Spleen (tissue), 11 donors: ENCODE results near the gene TMEM63B. TPM values are rescaled to one million over a fixed set of nuclear protein-coding genes. Genes with fewer than 3 reads are reported as not detected.
A peak's percentile ranks its signal among the peaks of the same experiment; 100 is the strongest.

Experiments used
- DNase-seq: peaks from one replicate; pipeline ENCODE4 v3.0.0-alpha.2; 2020
- H3K27ac ChIP-seq, 8 donors: fragments of 200-600 bp; sonication (generic) in 7 of 8; 1 replicate in 4 of 8; 2 replicates in 4 of 8; pipeline versions ENCODE4 v1.5.0 to v1.8.0; 2016 to 2021; ENCODE audit warnings: inconsistent platforms in 4 of 8, mild to moderate bottlenecking in 4 of 8, moderate library complexity in 1 of 8
- H3K27me3 ChIP-seq, 7 donors: fragments of 200-600 bp; sonication (generic) in 6 of 7; replicated peaks in 1 of 7; 1 replicate in 4 of 7; 2 replicates in 3 of 7; pipeline versions ENCODE4 v1.5.0 to v1.8.0; 2016 to 2021; ENCODE audit warnings: inconsistent platforms in 3 of 7, mild to moderate bottlenecking in 1 of 7
- H3K36me3 ChIP-seq, 6 donors: fragments of 200-600 bp; sonication (generic) in 5 of 6; 1 replicate in 4 of 6; 2 replicates in 2 of 6; pipeline versions ENCODE4 v1.5.0 to v1.8.0; 2016 to 2021; ENCODE audit warnings: inconsistent platforms in 2 of 6
- H3K4me1 ChIP-seq, 6 donors: fragments of 200-600 bp; sonication (generic) in 5 of 6; 1 replicate in 3 of 6; 2 replicates in 3 of 6; pipeline versions ENCODE4 v1.5.0 to v1.8.0; 2016 to 2021; ENCODE audit warnings: inconsistent platforms in 3 of 6
- H3K4me3 ChIP-seq, 8 donors: fragments of 200-600 bp; sonication (generic) in 7 of 8; 1 replicate in 4 of 8; 2 replicates in 4 of 8; pipeline versions ENCODE4 v1.5.0 to v1.8.0; 2016 to 2021; ENCODE audit warnings: inconsistent platforms in 4 of 8, mild to moderate bottlenecking in 4 of 8, moderate library complexity in 2 of 8
- H3K9me3 ChIP-seq, 8 donors: fragments of 200-600 bp; sonication (generic) in 7 of 8; 1 replicate in 4 of 8; 2 replicates in 4 of 8; pipeline versions ENCODE4 v1.5.0 to v1.8.0; 2016 to 2021; ENCODE audit warnings: inconsistent platforms in 4 of 8
- CTCF ChIP-seq, 11 experiments: fragments of 200-600 bp in 7 of 11; fragments of 450-650 bp in 4 of 11; sonication (generic) in 4 of 11; IDR thresholded peaks in 8 of 11; conservative IDR thresholded peaks in 3 of 11; 1 replicate in 7 of 11; 2 replicates in 4 of 11; pipeline versions ENCODE4 v1.4.0 to v1.8.0; 2016 to 2021; ENCODE audit warnings: antibody characterized with exemption in 11 of 11, inconsistent platforms in 4 of 11, mild to moderate bottlenecking in 1 of 11
- POLR2A ChIP-seq, 3 donors: fragments of 450-650 bp; IDR thresholded peaks; one replicate each; pipeline ENCODE4 v1.5.1; 2017; ENCODE audit warnings: antibody characterized with exemption in 3 of 3, mild to moderate bottlenecking in 1 of 3
- POLR2AphosphoS5 ChIP-seq, 3 donors: sonication (generic); formaldehyde crosslinking; IDR thresholded peaks; one replicate each; pipeline ENCODE4 v1.5.1; 2017; ENCODE audit warnings: antibody characterized with exemption in 3 of 3
- WGBS, 5 donors: extraction: QIAGEN DNeasy Blood & Tissue Kit in 3 of 5; methylation state at CpG; one replicate each; pipeline versions ENCODE4 v1.1.5 to v1.1.7; 2013 to 2018; 5-methylcytosine and 5-hydroxymethylcytosine counted together
- intact Hi-C: fragments of 100-400 bp; cut with DNase I; formaldehyde crosslinking; loops from one replicate; pipeline ENCODE4 v1.15.0; 2023; ENCODE audit warnings: low total_unique reads
- polyA plus RNA-seq, 3 donors: library from polyadenylated mRNA; stranded (reverse); fragments of 200-250 nt; gene quantifications; one replicate each; pipeline ENCODE4 v1.2.1, GENCODE V29; 2013
- total RNA-seq, 7 donors: library from RNA; depleted of rRNA in 3 of 7; stranded (reverse); fragments of >200 nt in 3 of 7; fragmentation: NEBNext Ultra II Directional in 4 of 7; extraction: Animal tissue kit (Norgen Biotek cat#: 25700) in 4 of 7; gene quantifications; one replicate each; pipeline versions ENCODE4 v1.1.0 to v1.2.1, GENCODE V29; 2016 to 2021
- donor health status: healthy with polysubstance abuse.
- donor health status: DM: no; HTN: no; CAD: no; lungs with moderate emphysema.
- donor health status: DM: no; HTN: no; CAD: no.
- donor health status: Bipolar disorder and iron deficiency.
- donor health status: healthy.
- donor health status: DM: no; HTN: no; CAD: no.
- donor health status: DM: yes; HTN: yes; CAD: no.

Gene TMEM63B
- total and polyA plus RNA-seq, 10 donors = 2.8 to 24.8 (median 18.3) TPM

- H3K9me3 ChIP-seq = no peaks in the 10 kb centered on the region
- H3K4me1 ChIP-seq = peaks cover 29 to 90% (median 56%) of the 10 kb centered on the region in 6 donors
- no peak overlapping the region for H3K27ac ChIP-seq
- no peak for DNase-seq
- WGBS, 5 donors = 83 to 88% (median 85%) methylated on average over 4 of the region's 4 CpGs
- no peaks in the 10 kb centered on the region for H3K27me3 ChIP-seq
- H3K36me3 ChIP-seq = peaks cover 0 to 12% (median 0%) of the 10 kb centered on the region in 6 donors
- intact Hi-C loops = no loop called here
- H3K4me3 ChIP-seq = no peak overlapping the region
- TF ChIP-seq POLR2AphosphoS5 (IDR thresholded peaks at IDR 0.05) = no peak
- no peak for TF ChIP-seq CTCF (IDR thresholded peaks at IDR 0.05 in 8 of 11, conservative IDR thresholded peaks at IDR 0.05 in 3 of 11)
- TF ChIP-seq POLR2A (IDR thresholded peaks at IDR 0.05) = no peak
Observed at GRCh38 chr6:44120692-44121443, 6.5 kb upstream of the TMEM63B start.

GRCh38 chr6:44122801-44123200 is 4.6 kb upstream of the TMEM63B start:
- Histone ChIP-seq H3K9me3 (no peaks in the 10 kb centered on the region), H3K27me3 (no peaks in the 10 kb centered on the region), H3K4me3 (no peak overlapping the region), H3K4me1 (peaks cover 36 to 93% (median 67%) of the 10 kb centered on the region in 6 donors), H3K27ac (peak overlapping the region in 7 of 8 donors; percentile 15 to 60 (median 44)), H3K36me3 (peaks cover 0 to 5% (median 0%) of the 10 kb centered on the region in 6 donors)
- TF ChIP-seq POLR2AphosphoS5 (IDR thresholded peaks at IDR 0.05) (no peak), CTCF (IDR thresholded peaks at IDR 0.05 in 8 of 11, conservative IDR thresholded peaks at IDR 0.05 in 3 of 11) (no peak)
- no peak for DNase-seq
- intact Hi-C loops = no loop called here
- WGBS, 5 donors = 3 to 13% (median 8%) methylated on average over 1 of the region's 1 CpG

- no peak overlapping the region for H3K4me3 ChIP-seq
- no peaks in the 10 kb centered on the region for H3K9me3 ChIP-seq
- intact Hi-C loops = no loop called here
- TF ChIP-seq CTCF (IDR thresholded peaks at IDR 0.05 in 8 of 11, conservative IDR thresholded peaks at IDR 0.05 in 3 of 11) (no peak), POLR2AphosphoS5 (IDR thresholded peaks at IDR 0.05) (no peak), POLR2A (IDR thresholded peaks at IDR 0.05) (no peak)
- WGBS, 5 donors = 82 to 95% (median 92%) methylated on average over 2 of the region's 2 CpGs
- DNase-seq = no peak
- H3K4me1 ChIP-seq = peaks cover 40 to 93% (median 74%) of the 10 kb centered on the region in 6 donors
- H3K27me3 ChIP-seq = no peaks in the 10 kb centered on the region
- H3K36me3 ChIP-seq = no peaks in the 10 kb centered on the region
- peak overlapping the region in 6 of 8 donors; percentile 11 to 60 (median 48) for H3K27ac ChIP-seq
Observed at GRCh38 chr6:44123544-44123943, 3.8 kb upstream of the TMEM63B start.

GRCh38 chr6:44126320-44127149 is 819 bp upstream of the TMEM63B start:
- Histone ChIP-seq H3K36me3 (no peaks in the 10 kb centered on the region), H3K4me1 (peaks cover 39 to 79% (median 62%) of the 10 kb centered on the region in 6 donors), H3K27me3 (no peaks in the 10 kb centered on the region), H3K4me3 (peak overlapping the region; percentile 82 to 97 (median 90)), H3K9me3 (no peaks in the 10 kb centered on the region), H3K27ac (peak overlapping the region; percentile 78 to 94 (median 89))
- no peak for TF ChIP-seq POLR2A (IDR thresholded peaks at IDR 0.05)
- no peak for TF ChIP-seq CTCF (IDR thresholded peaks at IDR 0.05 in 8 of 11, conservative IDR thresholded peaks at IDR 0.05 in 3 of 11)
- TF ChIP-seq POLR2AphosphoS5 (IDR thresholded peaks at IDR 0.05) = no peak
- intact Hi-C loops = no loop called here
- peak; percentile 89 for DNase-seq
- WGBS, 5 donors = 2 to 3% (median 3%) methylated on average over 20 to 31 of the region's 31 CpGs
